ENCODE measurements around the gene DR1. TPM values are rescaled to one million over a fixed set of nuclear protein-coding genes. Genes with fewer than 3 reads are reported as not detected.

The DR1 gene
- polyA plus RNA-seq (2013, experiment 1 of 2) = 38.2 TPM
- polyA plus RNA-seq (2013, experiment 2 of 2) = 41.3 TPM

- H2BK12ac ChIP-seq (ENCODE audit: low read length in 2 of 2) = no peak within 1 kb of the TSS
- peak within 1 kb of the TSS; percentile 88 to 99 for H3K4ac ChIP-seq (ENCODE audit: low read depth in 1 of 2, low read length in 2 of 2)
- H3K14ac ChIP-seq (ENCODE audit: low read length in 2 of 2) = peak within 1 kb of the TSS; percentile 67 to 96
- peak; percentile 93 for DNase-seq
- H3K18ac ChIP-seq (ENCODE audit: low read depth in 1 of 2, low read length in 2 of 2) = peak within 1 kb of the TSS; percentile 96 to 97
- peak within 1 kb of the TSS; percentile 45 for H2BK120ac ChIP-seq (ENCODE audit: low read depth, low read length)
- WGBS = under 1% methylated on average over 71 of the region's 80 CpGs
- H3K9ac ChIP-seq (ENCODE audit: low read length) = peak within 1 kb of the TSS; percentile 99
- peaks cover 2% of the 10 kb centered on the region for H3K4me1 ChIP-seq (ENCODE audit: control insufficient read depth, insufficient read depth, low read depth, low read length)
- peak within 1 kb of the TSS; percentile 92 for H4K8ac ChIP-seq (ENCODE audit: low read length)
- H2AFZ ChIP-seq (ENCODE audit: low read depth, low read length) = peak within 1 kb of the TSS; percentile 68
- peak within 1 kb of the TSS; percentile 95 for H2BK15ac ChIP-seq (ENCODE audit: low read depth, poor library complexity, severe bottlenecking)
- peak within 1 kb of the TSS; percentile 85 for H2BK5ac ChIP-seq (ENCODE audit: low read depth, low read length, poor library complexity, severe bottlenecking)
- peak within 1 kb of the TSS; percentile 86 to 95 for H3K4me3 ChIP-seq (ENCODE audit: insufficient read depth in 1 of 2, low read depth in 1 of 2, low read length in 2 of 2)
- H2AK5ac ChIP-seq (ENCODE audit: low read length, severe bottlenecking) = peak within 1 kb of the TSS; percentile 68
- peak within 1 kb of the TSS; percentile 92 for H4K91ac ChIP-seq (ENCODE audit: low read length)
- H3K4me2 ChIP-seq (ENCODE audit: low read length, poor library complexity, severe bottlenecking) = peak within 1 kb of the TSS; percentile 92
- no peaks in the 10 kb centered on the region for H3K27me3 ChIP-seq (ENCODE audit: control insufficient read depth in 1 of 2, insufficient read depth in 1 of 2, low read length in 2 of 2)
- H3K27ac ChIP-seq (ENCODE audit: low read length, poor library complexity, severe bottlenecking) = peak within 1 kb of the TSS; percentile 97
- H3K9me3 ChIP-seq (ENCODE audit: control insufficient read depth, low read length) = no peaks in the 10 kb centered on the region
- H3K36me3 ChIP-seq (ENCODE audit: control insufficient read depth in 1 of 2, insufficient read depth in 2 of 2, low read depth in 1 of 2, low read length in 2 of 2) = peaks cover 0 to 3% of the 10 kb centered on the region in 2 experiments
- peak within 1 kb of the TSS; percentile 74 to 95 for H3K23ac ChIP-seq (ENCODE audit: low read length in 2 of 2)
- H3K79me1 ChIP-seq (replicated peaks; ENCODE audit: low read length, poor library complexity, severe bottlenecking) = peaks cover 4% of the 10 kb centered on the region
These were observed at the start of gene DR1 for GRCh38 chr1:93345633-93346420. DR1 (plus strand) TSS chr1:93345907; CDS start chr1:93346646, 739 bp downstream.

- no peak overlapping the region for H4K91ac ChIP-seq (ENCODE audit: low read length)
These were observed 49.1 kb upstream of the DR1 start for GRCh38 chr1:93296555-93297154.

GRCh38 chr1:93301131-93301530 lies 44.6 kb upstream of the DR1 start:
- Histone ChIP-seq H3K18ac (ENCODE audit: low read depth in 1 of 2, low read length in 2 of 2) (no peak overlapping the region), H3K14ac (ENCODE audit: low read length in 2 of 2) (no peak overlapping the region), H2AFZ (ENCODE audit: low read depth, low read length) (no peak overlapping the region), H2BK120ac (ENCODE audit: low read depth, low read length) (no peak overlapping the region), H3K9ac (ENCODE audit: low read length) (no peak overlapping the region), H3K4me1 (ENCODE audit: control insufficient read depth, insufficient read depth, low read depth, low read length) (no peaks in the 10 kb centered on the region), H3K36me3 (ENCODE audit: control insufficient read depth in 1 of 2, insufficient read depth in 2 of 2, low read depth in 1 of 2, low read length in 2 of 2) (peaks cover 0 to 3% of the 10 kb centered on the region in 2 experiments), H3K4me2 (ENCODE audit: low read length, poor library complexity, severe bottlenecking) (no peak overlapping the region), H3K9me3 (ENCODE audit: control insufficient read depth, low read length) (no peaks in the 10 kb centered on the region), H3K4me3 (ENCODE audit: insufficient read depth in 1 of 2, low read depth in 1 of 2, low read length in 2 of 2) (no peak overlapping the region), H2BK5ac (ENCODE audit: low read depth, low read length, poor library complexity, severe bottlenecking) (no peak overlapping the region), H4K91ac (ENCODE audit: low read length) (no peak overlapping the region), H3K79me1 (replicated peaks; ENCODE audit: low read length, poor library complexity, severe bottlenecking) (no peaks in the 10 kb centered on the region), H2BK12ac (ENCODE audit: low read length in 2 of 2) (no peak overlapping the region), H3K27ac (ENCODE audit: low read length, poor library complexity, severe bottlenecking) (no peak overlapping the region), H3K27me3 (ENCODE audit: control insufficient read depth in 1 of 2, insufficient read depth in 1 of 2, low read length in 2 of 2) (no peaks in the 10 kb centered on the region), H2BK15ac (ENCODE audit: low read depth, poor library complexity, severe bottlenecking) (no peak overlapping the region), H2AK5ac (ENCODE audit: low read length, severe bottlenecking) (no peak overlapping the region), H3K4ac (ENCODE audit: low read depth in 1 of 2, low read length in 2 of 2) (no peak overlapping the region), H3K23ac (ENCODE audit: low read length in 2 of 2) (no peak overlapping the region), H4K8ac (ENCODE audit: low read length) (no peak overlapping the region)
- no CpG with 5 or more reads among the region's 1 CpG for WGBS
- no peak for DNase-seq

More at GRCh38 chr1:93296555-93297154, 49.1 kb upstream of the DR1 start:
- Histone ChIP-seq H3K4me3 (ENCODE audit: insufficient read depth in 1 of 2, low read depth in 1 of 2, low read length in 2 of 2) (no peak overlapping the region), H3K18ac (ENCODE audit: low read depth in 1 of 2, low read length in 2 of 2) (peak overlapping the region in 1 of 2 experiments; percentile 33), H4K8ac (ENCODE audit: low read length) (no peak overlapping the region), H2AK5ac (ENCODE audit: low read length, severe bottlenecking) (no peak overlapping the region), H3K4ac (ENCODE audit: low read depth in 1 of 2, low read length in 2 of 2) (no peak overlapping the region), H3K9ac (ENCODE audit: low read length) (no peak overlapping the region), H2BK12ac (ENCODE audit: low read length in 2 of 2) (no peak overlapping the region), H2BK120ac (ENCODE audit: low read depth, low read length) (no peak overlapping the region), H2AFZ (ENCODE audit: low read depth, low read length) (no peak overlapping the region), H3K14ac (ENCODE audit: low read length in 2 of 2) (no peak overlapping the region), H3K36me3 (ENCODE audit: control insufficient read depth in 1 of 2, insufficient read depth in 2 of 2, low read depth in 1 of 2, low read length in 2 of 2) (peaks cover 0 to 3% of the 10 kb centered on the region in 2 experiments), H3K79me1 (replicated peaks; ENCODE audit: low read length, poor library complexity, severe bottlenecking) (no peaks in the 10 kb centered on the region), H3K4me1 (ENCODE audit: control insufficient read depth, insufficient read depth, low read depth, low read length) (no peaks in the 10 kb centered on the region), H2BK5ac (ENCODE audit: low read depth, low read length, poor library complexity, severe bottlenecking) (no peak overlapping the region), H3K27me3 (ENCODE audit: control insufficient read depth in 1 of 2, insufficient read depth in 1 of 2, low read length in 2 of 2) (no peaks in the 10 kb centered on the region), H3K27ac (ENCODE audit: low read length, poor library complexity, severe bottlenecking) (no peak overlapping the region), H2BK15ac (ENCODE audit: low read depth, poor library complexity, severe bottlenecking) (no peak overlapping the region), H3K23ac (ENCODE audit: low read length in 2 of 2) (no peak overlapping the region), H3K4me2 (ENCODE audit: low read length, poor library complexity, severe bottlenecking) (no peak overlapping the region), H3K9me3 (ENCODE audit: control insufficient read depth, low read length) (no peaks in the 10 kb centered on the region)
- 100% methylated on average over 2 of the region's 3 CpGs for WGBS
- DNase-seq = no peak

- Histone ChIP-seq H2AFZ (ENCODE audit: low read depth, low read length) (no peak overlapping the region), H2BK5ac (ENCODE audit: low read depth, low read length, poor library complexity, severe bottlenecking) (no peak overlapping the region), H2BK12ac (ENCODE audit: low read length in 2 of 2) (no peak overlapping the region), H4K91ac (ENCODE audit: low read length) (no peak overlapping the region), H3K9ac (ENCODE audit: low read length) (no peak overlapping the region), H3K18ac (ENCODE audit: low read depth in 1 of 2, low read length in 2 of 2) (no peak overlapping the region), H3K27me3 (ENCODE audit: control insufficient read depth in 1 of 2, insufficient read depth in 1 of 2, low read length in 2 of 2) (no peaks in the 10 kb centered on the region), H3K23ac (ENCODE audit: low read length in 2 of 2) (no peak overlapping the region), H3K79me1 (replicated peaks; ENCODE audit: low read length, poor library complexity, severe bottlenecking) (no peaks in the 10 kb centered on the region), H3K27ac (ENCODE audit: low read length, poor library complexity, severe bottlenecking) (no peak overlapping the region), H3K4me2 (ENCODE audit: low read length, poor library complexity, severe bottlenecking) (no peak overlapping the region), H3K4me3 (ENCODE audit: insufficient read depth in 1 of 2, low read depth in 1 of 2, low read length in 2 of 2) (no peak overlapping the region), H3K4me1 (ENCODE audit: control insufficient read depth, insufficient read depth, low read depth, low read length) (no peaks in the 10 kb centered on the region), H2AK5ac (ENCODE audit: low read length, severe bottlenecking) (no peak overlapping the region), H4K8ac (ENCODE audit: low read length) (no peak overlapping the region), H3K9me3 (ENCODE audit: control insufficient read depth, low read length) (no peaks in the 10 kb centered on the region), H3K36me3 (ENCODE audit: control insufficient read depth in 1 of 2, insufficient read depth in 2 of 2, low read depth in 1 of 2, low read length in 2 of 2) (peaks cover 0 to 3% of the 10 kb centered on the region in 2 experiments), H2BK15ac (ENCODE audit: low read depth, poor library complexity, severe bottlenecking) (no peak overlapping the region), H3K4ac (ENCODE audit: low read depth in 1 of 2, low read length in 2 of 2) (no peak overlapping the region), H3K14ac (ENCODE audit: low read length in 2 of 2) (no peak overlapping the region), H2BK120ac (ENCODE audit: low read depth, low read length) (no peak overlapping the region)
- 84% methylated on average over 5 of the region's 5 CpGs for WGBS
- no peak for DNase-seq
These were observed 43.6 kb upstream of the DR1 start for GRCh38 chr1:93302078-93302477.
